Measurements from ENCODE around the gene NCKAP5.

DNA sequence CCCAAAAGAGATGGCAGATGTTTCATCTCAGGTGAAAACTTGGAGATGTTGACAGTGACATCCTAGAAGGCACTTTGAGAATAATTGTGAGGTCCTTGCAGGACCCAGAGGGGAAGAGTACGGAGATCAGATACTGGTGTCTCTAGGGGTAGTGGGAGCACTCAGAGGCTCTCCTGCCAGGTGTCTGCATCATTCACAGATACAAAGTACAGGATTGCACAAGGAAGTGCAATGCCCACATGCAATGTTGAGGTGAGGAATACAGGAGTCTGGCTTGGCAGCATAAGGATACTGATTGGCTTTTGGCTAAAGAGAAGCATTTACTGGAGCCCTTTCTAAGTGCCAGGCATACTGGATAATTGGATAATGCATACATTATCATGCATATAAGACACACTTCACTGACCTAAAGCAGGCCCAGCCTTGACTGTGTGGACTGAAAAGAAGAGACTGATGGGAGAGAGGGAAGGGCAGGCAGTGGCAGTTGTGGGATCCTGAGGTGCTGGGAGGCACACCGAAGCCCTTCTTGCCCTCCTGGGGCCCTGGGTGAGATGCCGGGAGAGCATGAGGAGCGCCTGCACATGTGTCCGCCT, 31.0 kb upstream of the NCKAP5 start:
- TF ChIP-seq ZNF384 (IDR thresholded peaks at IDR 0.05) (no peak), BHLHE40 (IDR thresholded peaks at IDR 0.05; ENCODE audit: borderline replicate concordance) (no peak), LEF1 (IDR thresholded peaks at IDR 0.05; ENCODE audit: borderline replicate concordance) (no peak), SP1 (IDR thresholded peaks at IDR 0.05) (no peak)

Data from HEK293T (cell line).